SK-N-SH (cell line): ENCODE data around the gene IRAK1BP1. TPM values are rescaled to one million over a fixed set of nuclear protein-coding genes. Genes with fewer than 3 reads are reported as not detected.

Experiments
- CTCF ChIA-PET: fragments of 300-600, 350-600 bp; formaldehyde crosslinking; extraction: SDS; loops from one replicate; lab custom pipeline; 2021; lab: Yijun Ruan, JAX
- POLR2A ChIA-PET: fragments of 350-600 bp; sonication (Branson Sonifier 250); formaldehyde crosslinking; extraction: SDS; loops from one replicate; lab custom pipeline; 2020; ENCODE audit warnings: antibody characterized with exemption, inconsistent platforms; lab: Yijun Ruan, JAX
- DNase-seq: peaks from one replicate; pipeline ENCODE4 v3.0.0; 2012
- H2AFZ ChIP-seq: fragments of 200-600 bp; sonication (generic); 2 replicates; pipeline ENCODE4 v1.8.1; 2016; ENCODE audit warnings: antibody characterized with exemption, mild to moderate bottlenecking, low read depth
- H3F3A ChIP-seq: fragments of 200-600 bp; sonication (generic); replicated peaks from 2 replicates; pipeline ENCODE3; 2016; ENCODE audit warnings: antibody characterized with exemption, mild to moderate bottlenecking; ENCODE audit not compliant: insufficient read depth
- H3K27ac ChIP-seq, 2 experiments: fragments of 200-500 bp in 1 of 2; fragments of 200-600 bp in 1 of 2; sonication (Bioruptor generic) in 1 of 2; sonication (generic), shearing (Covaris generic) in 1 of 2; 2 replicates each; pipeline versions ENCODE4 v1.5.1 to v1.6.1; 2014 to 2016; ENCODE audit warnings: low read depth in 2 of 2, inconsistent platforms in 1 of 2, low read length in 1 of 2, mild to moderate bottlenecking in 1 of 2, mixed read lengths in 1 of 2
- H3K27me3 ChIP-seq: fragments of 200-600 bp; sonication (generic), shearing (Covaris generic); 2 replicates; pipeline ENCODE4 v1.6.1; 2016; ENCODE audit warnings: mixed run types; ENCODE audit not compliant: insufficient read depth
- H3K36me3 ChIP-seq, 2 experiments: fragments of 200-500 bp in 1 of 2; fragments of 200-600 bp in 1 of 2; sonication (Bioruptor generic) in 1 of 2; sonication (generic) in 1 of 2; replicated peaks in 1 of 2; 2 replicates each; pipeline versions ENCODE3 to v1.5.1; 2014 to 2016; ENCODE audit warnings: low read length in 1 of 2, mild to moderate bottlenecking in 1 of 2; ENCODE audit not compliant: insufficient read depth in 2 of 2, control insufficient read depth in 1 of 2
- H3K4me1 ChIP-seq, 2 experiments: fragments of 200-500 bp in 1 of 2; fragments of 200-600 bp in 1 of 2; sonication (Bioruptor generic) in 1 of 2; sonication (generic), shearing (Covaris generic) in 1 of 2; 2 replicates each; pipeline versions ENCODE4 v1.5.1 to v1.6.1; 2014 to 2016; ENCODE audit warnings: low read depth in 1 of 2, low read length in 1 of 2, mixed run types in 1 of 2; ENCODE audit not compliant: insufficient read depth in 2 of 2, control insufficient read depth in 1 of 2
- H3K4me2 ChIP-seq: fragments of 200-600 bp; sonication (generic), shearing (Covaris generic); 2 replicates; pipeline ENCODE4 v1.6.1; 2017; ENCODE audit warnings: mixed run types
- H3K4me3 ChIP-seq, 2 experiments: fragments of 200-500 bp in 1 of 2; fragments of 200-600 bp in 1 of 2; sonication (Bioruptor generic) in 1 of 2; sonication (generic), shearing (Covaris generic) in 1 of 2; 2 replicates each; pipeline versions ENCODE4 v1.5.1 to v1.8.1; 2014 to 2016; ENCODE audit warnings: low read depth in 2 of 2, inconsistent platforms in 1 of 2, low read length in 1 of 2, mild to moderate bottlenecking in 1 of 2, mixed read lengths in 1 of 2, moderate library complexity in 1 of 2
- H3K79me2 ChIP-seq: fragments of 200-600 bp; sonication (generic); 2 replicates; pipeline ENCODE4 v1.8.1; 2017; ENCODE audit warnings: mild to moderate bottlenecking; ENCODE audit not compliant: insufficient read depth
- H3K9ac ChIP-seq: fragments of 200-600 bp; sonication (generic); 2 replicates; pipeline ENCODE4 v1.6.1; 2017; ENCODE audit warnings: mixed run types
- H3K9me2 ChIP-seq: fragments of 200-600 bp; sonication (generic); 2 replicates; pipeline ENCODE4 v1.6.1; 2017; ENCODE audit warnings: mixed run types
- H3K9me3 ChIP-seq: fragments of 200-600 bp; sonication (generic); 2 replicates; pipeline ENCODE4 v1.6.1; 2017; ENCODE audit warnings: mixed run types, mild to moderate bottlenecking, moderate library complexity
- H4K20me1 ChIP-seq: fragments of 200-600 bp; sonication (generic); 2 replicates; pipeline ENCODE4 v1.6.1; 2017; ENCODE audit warnings: mild to moderate bottlenecking, mixed run types; ENCODE audit not compliant: insufficient read depth
- CHD2 ChIP-seq: fragments of 150-350 bp; IDR thresholded peaks from 2 replicates; pipeline ENCODE4 v1.6.1; 2018; ENCODE audit warnings: low read length; ENCODE audit not compliant: partially characterized antibody
- ELF1 ChIP-seq: IDR thresholded peaks from 2 replicates; pipeline ENCODE4 v1.4.0; 2012
- EP300 ChIP-seq, 2 experiments: IDR thresholded peaks; 2 replicates each; pipeline versions ENCODE4 v1.4.0 to v1.6.1; 2012; ENCODE audit warnings: borderline replicate concordance in 1 of 2, low read depth in 1 of 2, low read length in 1 of 2
- EZH2phosphoT487 ChIP-seq: fragments of 200-600 bp; sonication (generic); IDR thresholded peaks from 2 replicates; pipeline ENCODE4 v1.6.1; 2017; ENCODE audit warnings: low read depth, mixed run types, mild to moderate bottlenecking, antibody characterized with exemption, moderate library complexity, borderline replicate concordance
- FOSL2 ChIP-seq: IDR thresholded peaks from 2 replicates; pipeline ENCODE4 v1.4.0; 2012; ENCODE audit warnings: low read depth, mild to moderate bottlenecking, moderate library complexity, borderline replicate concordance
- FOXJ3 ChIP-seq: sonication (generic); formaldehyde crosslinking; IDR thresholded peaks from 2 replicates; pipeline ENCODE4 v1.5.1; 2020; ENCODE audit warnings: mild to moderate bottlenecking, missing genetic modification reagents
- FOXM1 ChIP-seq: IDR thresholded peaks from 2 replicates; pipeline ENCODE4 v1.4.0; 2012; ENCODE audit warnings: low read depth, mild to moderate bottlenecking
- MEF2A ChIP-seq: IDR thresholded peaks from 2 replicates; pipeline ENCODE4 v1.4.0; 2012; ENCODE audit warnings: low read depth, borderline replicate concordance
- MXI1 ChIP-seq: IDR thresholded peaks from 2 replicates; pipeline ENCODE4 v1.6.1; 2012; ENCODE audit warnings: mild to moderate bottlenecking, low read depth, low read length, improper control_type of control experiment
- NFIC ChIP-seq: IDR thresholded peaks from 2 replicates; pipeline ENCODE4 v1.4.0; 2012; ENCODE audit warnings: borderline replicate concordance
- RFX5 ChIP-seq: IDR thresholded peaks from 2 replicates; pipeline ENCODE4 v1.6.1; 2012; ENCODE audit warnings: mild to moderate bottlenecking, improper control_type of control experiment, low read length
- YY1 ChIP-seq: IDR thresholded peaks from 2 replicates; pipeline ENCODE4 v1.4.0; 2012; ENCODE audit warnings: low read depth, mild to moderate bottlenecking
- WGBS: methylation state at CpG from one replicate; pipeline ENCODE4 v1.1.6; 2017; ENCODE audit warnings: low lambda C conversion rate; 5-methylcytosine and 5-hydroxymethylcytosine counted together
- polyA plus RNA-seq, 3 experiments: library from polyadenylated mRNA; depleted of rRNA; stranded (reverse); fragments of >200 nt; gene quantifications; 2 replicates each; pipeline ENCODE4 v1.2.3, GENCODE V29; 2012
- TF ChIP-seq, protein P1 (sequence below): IDR thresholded peaks from 2 replicates; pipeline ENCODE4 v1.4.0; 2012; ENCODE audit warnings: low read depth, borderline replicate concordance
- TF ChIP-seq, protein P2 (sequence below): IDR thresholded peaks from 2 replicates; pipeline ENCODE4; 2012
- TF ChIP-seq, protein P3 (sequence below): fragments of 200-600 bp; sonication (generic); IDR thresholded peaks from 2 replicates; pipeline ENCODE4 v1.6.1; 2017; ENCODE audit warnings: antibody characterized with exemption, mild to moderate bottlenecking, moderate library complexity
- TF ChIP-seq, protein P4 (sequence below): fragments of 150-350 bp; IDR thresholded peaks from 2 replicates; pipeline ENCODE4 v1.6.1; 2017; ENCODE audit warnings: antibody characterized with exemption, low read length, low read depth, borderline replicate concordance

The IRAK1BP1 gene
- polyA plus RNA-seq, 1 of the 3 experiments (the other 2 are of a cell fraction) = 1.8 TPM

DNA sequence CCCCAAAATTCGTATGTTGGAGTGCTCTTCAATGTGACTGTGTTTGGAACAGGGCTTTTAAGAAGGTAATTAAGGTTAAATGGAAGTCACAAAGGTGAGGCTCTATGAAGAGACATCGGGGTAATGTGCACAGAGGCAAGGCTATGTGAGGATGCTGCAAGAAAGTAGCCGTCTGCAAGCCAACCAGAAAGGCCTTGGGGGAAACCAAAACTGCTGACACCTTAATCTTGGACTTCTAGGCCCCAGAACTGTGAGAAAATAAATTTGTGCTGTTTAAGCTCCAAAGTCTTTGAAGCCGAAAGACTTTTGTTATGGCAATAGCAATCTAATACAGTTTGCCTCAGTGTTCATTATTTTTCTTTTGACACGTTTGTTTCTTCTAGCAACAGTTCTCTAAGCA lies 2.4 kb upstream of the IRAK1BP1 start:
- H2AFZ ChIP-seq = no peak overlapping the region
- no peaks in the 10 kb centered on the region for H4K20me1 ChIP-seq
- DNase-seq = no peak
- TF ChIP-seq FOXJ3 (CRISPR knock-in tag) (no peak), EZH2phosphoT487 (no peak), MXI1 (no peak), NFIC (no peak), CHD2 (no peak), RFX5 (no peak), EP300 (IDR thresholded peaks at IDR 0.05; ENCODE audit: borderline replicate concordance in 1 of 2, low read depth in 1 of 2, low read length in 1 of 2) (no peak), MEF2A (no peak), FOXM1 (no peak), FOSL2 (no peak), YY1 (no peak), ELF1 (no peak)
- TF ChIP-seq, protein P1, sequence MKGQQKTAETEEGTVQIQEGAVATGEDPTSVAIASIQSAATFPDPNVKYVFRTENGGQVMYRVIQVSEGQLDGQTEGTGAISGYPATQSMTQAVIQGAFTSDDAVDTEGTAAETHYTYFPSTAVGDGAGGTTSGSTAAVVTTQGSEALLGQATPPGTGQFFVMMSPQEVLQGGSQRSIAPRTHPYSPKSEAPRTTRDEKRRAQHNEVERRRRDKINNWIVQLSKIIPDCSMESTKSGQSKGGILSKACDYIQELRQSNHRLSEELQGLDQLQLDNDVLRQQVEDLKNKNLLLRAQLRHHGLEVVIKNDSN = no peak
- TF ChIP-seq, protein P2, sequence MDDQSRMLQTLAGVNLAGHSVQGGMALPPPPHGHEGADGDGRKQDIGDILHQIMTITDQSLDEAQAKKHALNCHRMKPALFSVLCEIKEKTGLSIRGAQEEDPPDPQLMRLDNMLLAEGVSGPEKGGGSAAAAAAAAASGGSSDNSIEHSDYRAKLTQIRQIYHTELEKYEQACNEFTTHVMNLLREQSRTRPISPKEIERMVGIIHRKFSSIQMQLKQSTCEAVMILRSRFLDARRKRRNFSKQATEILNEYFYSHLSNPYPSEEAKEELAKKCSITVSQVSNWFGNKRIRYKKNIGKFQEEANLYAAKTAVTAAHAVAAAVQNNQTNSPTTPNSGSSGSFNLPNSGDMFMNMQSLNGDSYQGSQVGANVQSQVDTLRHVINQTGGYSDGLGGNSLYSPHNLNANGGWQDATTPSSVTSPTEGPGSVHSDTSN = no peak
- TF ChIP-seq, protein P3, sequence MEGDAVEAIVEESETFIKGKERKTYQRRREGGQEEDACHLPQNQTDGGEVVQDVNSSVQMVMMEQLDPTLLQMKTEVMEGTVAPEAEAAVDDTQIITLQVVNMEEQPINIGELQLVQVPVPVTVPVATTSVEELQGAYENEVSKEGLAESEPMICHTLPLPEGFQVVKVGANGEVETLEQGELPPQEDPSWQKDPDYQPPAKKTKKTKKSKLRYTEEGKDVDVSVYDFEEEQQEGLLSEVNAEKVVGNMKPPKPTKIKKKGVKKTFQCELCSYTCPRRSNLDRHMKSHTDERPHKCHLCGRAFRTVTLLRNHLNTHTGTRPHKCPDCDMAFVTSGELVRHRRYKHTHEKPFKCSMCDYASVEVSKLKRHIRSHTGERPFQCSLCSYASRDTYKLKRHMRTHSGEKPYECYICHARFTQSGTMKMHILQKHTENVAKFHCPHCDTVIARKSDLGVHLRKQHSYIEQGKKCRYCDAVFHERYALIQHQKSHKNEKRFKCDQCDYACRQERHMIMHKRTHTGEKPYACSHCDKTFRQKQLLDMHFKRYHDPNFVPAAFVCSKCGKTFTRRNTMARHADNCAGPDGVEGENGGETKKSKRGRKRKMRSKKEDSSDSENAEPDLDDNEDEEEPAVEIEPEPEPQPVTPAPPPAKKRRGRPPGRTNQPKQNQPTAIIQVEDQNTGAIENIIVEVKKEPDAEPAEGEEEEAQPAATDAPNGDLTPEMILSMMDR = no peak
- TF ChIP-seq, protein P4, sequence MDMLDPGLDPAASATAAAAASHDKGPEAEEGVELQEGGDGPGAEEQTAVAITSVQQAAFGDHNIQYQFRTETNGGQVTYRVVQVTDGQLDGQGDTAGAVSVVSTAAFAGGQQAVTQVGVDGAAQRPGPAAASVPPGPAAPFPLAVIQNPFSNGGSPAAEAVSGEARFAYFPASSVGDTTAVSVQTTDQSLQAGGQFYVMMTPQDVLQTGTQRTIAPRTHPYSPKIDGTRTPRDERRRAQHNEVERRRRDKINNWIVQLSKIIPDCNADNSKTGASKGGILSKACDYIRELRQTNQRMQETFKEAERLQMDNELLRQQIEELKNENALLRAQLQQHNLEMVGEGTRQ = no peak
- ChIA-PET CTCF (no interaction called here), POLR2A (no interaction called here)
- no peak overlapping the region for H3K4me3 ChIP-seq
- no peaks in the 10 kb centered on the region for H3K9me3 ChIP-seq
- peaks cover 26% of the 10 kb centered on the region for H3K79me2 ChIP-seq
- no peak overlapping the region for H3K4me2 ChIP-seq
- no peaks in the 10 kb centered on the region for H3K36me3 ChIP-seq
- no peaks in the 10 kb centered on the region for H3K9me2 ChIP-seq
- H3K9ac ChIP-seq = no peak overlapping the region
- peaks cover 7 to 9% of the 10 kb centered on the region in 2 experiments; a peak in 3 of 4 replicates for H3K4me1 ChIP-seq
- no peak overlapping the region for H3K27ac ChIP-seq
- WGBS = 89% methylated on average over 5 of the region's 5 CpGs
- no peaks in the 10 kb centered on the region for H3F3A ChIP-seq
- no peaks in the 10 kb centered on the region for H3K27me3 ChIP-seq
